SK-N-SH (cell line): Measurements from ENCODE around the gene MYO1B. TPM values are rescaled to one million over a fixed set of nuclear protein-coding genes. Genes with fewer than 3 reads are reported as not detected.

Experiments used
- CTCF ChIA-PET: fragments of 300-600, 350-600 bp; formaldehyde crosslinking; extraction: SDS; loops from one replicate; lab custom pipeline; 2021; lab: Yijun Ruan, JAX
- POLR2A ChIA-PET: fragments of 350-600 bp; sonication (Branson Sonifier 250); formaldehyde crosslinking; extraction: SDS; loops from one replicate; lab custom pipeline; 2020; ENCODE audit warnings: antibody characterized with exemption, inconsistent platforms; lab: Yijun Ruan, JAX
- DNase-seq: peaks from one replicate; pipeline ENCODE4 v3.0.0; 2012
- H2AFZ ChIP-seq: fragments of 200-600 bp; sonication (generic); 2 replicates; pipeline ENCODE4 v1.8.1; 2016; ENCODE audit warnings: antibody characterized with exemption, mild to moderate bottlenecking, low read depth
- H3F3A ChIP-seq: fragments of 200-600 bp; sonication (generic); replicated peaks from 2 replicates; pipeline ENCODE3; 2016; ENCODE audit warnings: antibody characterized with exemption, mild to moderate bottlenecking; ENCODE audit not compliant: insufficient read depth
- H3K27ac ChIP-seq, 2 experiments: fragments of 200-500 bp in 1 of 2; fragments of 200-600 bp in 1 of 2; sonication (Bioruptor generic) in 1 of 2; sonication (generic), shearing (Covaris generic) in 1 of 2; 2 replicates each; pipeline versions ENCODE4 v1.5.1 to v1.6.1; 2014 to 2016; ENCODE audit warnings: low read depth in 2 of 2, inconsistent platforms in 1 of 2, low read length in 1 of 2, mild to moderate bottlenecking in 1 of 2, mixed read lengths in 1 of 2
- H3K27me3 ChIP-seq: fragments of 200-600 bp; sonication (generic), shearing (Covaris generic); 2 replicates; pipeline ENCODE4 v1.6.1; 2016; ENCODE audit warnings: mixed run types; ENCODE audit not compliant: insufficient read depth
- H3K36me3 ChIP-seq, 2 experiments: fragments of 200-500 bp in 1 of 2; fragments of 200-600 bp in 1 of 2; sonication (Bioruptor generic) in 1 of 2; sonication (generic) in 1 of 2; replicated peaks in 1 of 2; 2 replicates each; pipeline versions ENCODE3 to v1.5.1; 2014 to 2016; ENCODE audit warnings: low read length in 1 of 2, mild to moderate bottlenecking in 1 of 2; ENCODE audit not compliant: insufficient read depth in 2 of 2, control insufficient read depth in 1 of 2
- H3K4me1 ChIP-seq, 2 experiments: fragments of 200-500 bp in 1 of 2; fragments of 200-600 bp in 1 of 2; sonication (Bioruptor generic) in 1 of 2; sonication (generic), shearing (Covaris generic) in 1 of 2; 2 replicates each; pipeline versions ENCODE4 v1.5.1 to v1.6.1; 2014 to 2016; ENCODE audit warnings: low read depth in 1 of 2, low read length in 1 of 2, mixed run types in 1 of 2; ENCODE audit not compliant: insufficient read depth in 2 of 2, control insufficient read depth in 1 of 2
- H3K4me2 ChIP-seq: fragments of 200-600 bp; sonication (generic), shearing (Covaris generic); 2 replicates; pipeline ENCODE4 v1.6.1; 2017; ENCODE audit warnings: mixed run types
- H3K4me3 ChIP-seq, 2 experiments: fragments of 200-500 bp in 1 of 2; fragments of 200-600 bp in 1 of 2; sonication (Bioruptor generic) in 1 of 2; sonication (generic), shearing (Covaris generic) in 1 of 2; 2 replicates each; pipeline versions ENCODE4 v1.5.1 to v1.8.1; 2014 to 2016; ENCODE audit warnings: low read depth in 2 of 2, inconsistent platforms in 1 of 2, low read length in 1 of 2, mild to moderate bottlenecking in 1 of 2, mixed read lengths in 1 of 2, moderate library complexity in 1 of 2
- H3K79me2 ChIP-seq: fragments of 200-600 bp; sonication (generic); 2 replicates; pipeline ENCODE4 v1.8.1; 2017; ENCODE audit warnings: mild to moderate bottlenecking; ENCODE audit not compliant: insufficient read depth
- H3K9ac ChIP-seq: fragments of 200-600 bp; sonication (generic); 2 replicates; pipeline ENCODE4 v1.6.1; 2017; ENCODE audit warnings: mixed run types
- H3K9me2 ChIP-seq: fragments of 200-600 bp; sonication (generic); 2 replicates; pipeline ENCODE4 v1.6.1; 2017; ENCODE audit warnings: mixed run types
- H3K9me3 ChIP-seq: fragments of 200-600 bp; sonication (generic); 2 replicates; pipeline ENCODE4 v1.6.1; 2017; ENCODE audit warnings: mixed run types, mild to moderate bottlenecking, moderate library complexity
- H4K20me1 ChIP-seq: fragments of 200-600 bp; sonication (generic); 2 replicates; pipeline ENCODE4 v1.6.1; 2017; ENCODE audit warnings: mild to moderate bottlenecking, mixed run types; ENCODE audit not compliant: insufficient read depth
- EP300 ChIP-seq, 2 experiments: IDR thresholded peaks; 2 replicates each; pipeline versions ENCODE4 v1.4.0 to v1.6.1; 2012; ENCODE audit warnings: borderline replicate concordance in 1 of 2, low read depth in 1 of 2, low read length in 1 of 2
- FOSL2 ChIP-seq: IDR thresholded peaks from 2 replicates; pipeline ENCODE4 v1.4.0; 2012; ENCODE audit warnings: low read depth, mild to moderate bottlenecking, moderate library complexity, borderline replicate concordance
- FOXJ3 ChIP-seq: sonication (generic); formaldehyde crosslinking; IDR thresholded peaks from 2 replicates; pipeline ENCODE4 v1.5.1; 2020; ENCODE audit warnings: mild to moderate bottlenecking, missing genetic modification reagents
- JUND ChIP-seq: IDR thresholded peaks from 2 replicates; pipeline ENCODE4 v1.4.0; 2012
- REST ChIP-seq: IDR thresholded peaks from 2 replicates; pipeline ENCODE4 v1.6.1; 2012; ENCODE audit warnings: mild to moderate bottlenecking, low read depth, low read length, moderate library complexity
- RXRA ChIP-seq: IDR thresholded peaks from 2 replicates; pipeline ENCODE4 v1.4.0; 2012; ENCODE audit warnings: low read depth, mild to moderate bottlenecking, borderline replicate concordance
- SIN3A ChIP-seq: IDR thresholded peaks from 2 replicates; pipeline ENCODE4 v1.6.1; 2012; ENCODE audit warnings: low read depth, mild to moderate bottlenecking, low read length, moderate library complexity, borderline replicate concordance
- SMC3 ChIP-seq: IDR thresholded peaks from 2 replicates; pipeline ENCODE4 v1.6.1; 2012; ENCODE audit warnings: low read depth, low read length, improper control_type of control experiment
- TAF1 ChIP-seq: IDR thresholded peaks from 2 replicates; pipeline ENCODE4 v1.6.1; 2012; ENCODE audit warnings: low read depth, mild to moderate bottlenecking, low read length, moderate library complexity, borderline replicate concordance
- TEAD4 ChIP-seq: IDR thresholded peaks from 2 replicates; pipeline ENCODE4 v1.4.0; 2012; ENCODE audit warnings: mild to moderate bottlenecking, borderline replicate concordance; ENCODE audit not compliant: insufficient read depth
- USF2 ChIP-seq: fragments of 150-350 bp; IDR thresholded peaks from 2 replicates; pipeline ENCODE4 v1.6.1; 2017; ENCODE audit warnings: antibody characterized with exemption, low read length, low read depth, borderline replicate concordance
- WGBS: methylation state at CpG from one replicate; pipeline ENCODE4 v1.1.6; 2017; ENCODE audit warnings: low lambda C conversion rate; 5-methylcytosine and 5-hydroxymethylcytosine counted together
- polyA plus RNA-seq, 3 experiments: library from polyadenylated mRNA; depleted of rRNA; stranded (reverse); fragments of >200 nt; gene quantifications; 2 replicates each; pipeline ENCODE4 v1.2.3, GENCODE V29; 2012
- TF ChIP-seq, protein P1 (sequence below): IDR thresholded peaks from 2 replicates; pipeline ENCODE4 v1.4.0; 2012; ENCODE audit warnings: low read depth

Gene MYO1B
- polyA plus RNA-seq, 1 of the 3 experiments (the other 2 are of a cell fraction): 20.2 TPM

- no peak for TF ChIP-seq RXRA
These were observed 112.5 kb downstream of the MYO1B start (continued) for GRCh38 chr2:191357678-191358077.

DNA sequence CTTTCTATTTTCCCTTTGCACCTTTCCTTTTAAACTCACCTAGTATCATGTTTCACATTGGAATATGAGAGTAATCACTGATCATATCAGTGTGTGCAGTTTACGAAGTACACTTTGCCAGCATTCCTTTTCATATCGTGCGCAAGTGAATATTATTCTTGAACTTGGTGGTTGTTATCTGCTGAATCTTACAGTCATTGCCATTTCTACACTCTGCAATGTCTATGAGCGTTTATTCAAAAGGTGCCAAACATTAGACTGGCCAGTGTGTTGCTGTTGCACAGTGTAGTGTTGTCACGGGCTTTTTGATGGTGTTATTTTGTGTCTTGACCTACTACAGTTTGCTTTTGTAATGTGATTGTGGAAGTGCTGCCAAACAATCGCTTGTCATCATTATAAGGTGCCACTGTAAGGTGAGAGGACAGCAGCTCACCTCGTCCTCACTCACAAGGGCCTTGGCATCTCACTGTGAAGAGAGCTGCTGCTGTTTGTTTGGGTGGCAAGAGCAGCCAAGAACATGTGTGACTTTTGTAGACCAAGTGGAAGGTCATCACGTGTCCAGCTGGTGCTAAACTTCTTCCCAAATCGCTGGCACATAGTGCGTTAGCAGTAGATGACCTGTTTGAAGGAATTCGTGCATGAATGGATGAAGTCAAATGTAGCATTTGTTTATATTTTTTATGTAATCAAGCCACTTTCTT, 113.3 kb downstream of the MYO1B start:
- 82% methylated on average over 9 of the region's 11 CpGs for WGBS
- Histone ChIP-seq H3K4me2 (no peak overlapping the region), H3K79me2 (peaks cover 9% of the 10 kb centered on the region), H3K27ac (no peak overlapping the region; a peak in 1 of 4 replicates), H2AFZ (no peak overlapping the region), H3K27me3 (no peaks in the 10 kb centered on the region), H4K20me1 (no peaks in the 10 kb centered on the region), H3K9me2 (no peaks in the 10 kb centered on the region), H3K4me3 (no peak overlapping the region), H3K9me3 (no peaks in the 10 kb centered on the region), H3K36me3 (peaks cover 7 to 26% of the 10 kb centered on the region in 2 experiments), H3K9ac (no peak overlapping the region), H3F3A (no peaks in the 10 kb centered on the region), H3K4me1 (peaks cover 0 to 4% of the 10 kb centered on the region in 2 experiments; a peak in 2 of 4 replicates)
- ChIA-PET POLR2A (no interaction called here), CTCF (interaction anchor here (0.7 to 1.5 kb wide), 4 partner anchors 11 to 140 kb away, joined by 3 to 5 read pairs (median 4); no protein-coding TSS in a partner anchor)
- TF ChIP-seq REST (no peak), TEAD4 (no peak), JUND (no peak), EP300 (IDR thresholded peaks at IDR 0.05; ENCODE audit: borderline replicate concordance in 1 of 2, low read depth in 1 of 2, low read length in 1 of 2) (no peak), TAF1 (no peak), SIN3A (no peak), FOSL2 (no peak), SMC3 (no peak), FOXJ3 (CRISPR knock-in tag) (no peak), USF2 (no peak)
- TF ChIP-seq, protein P1, sequence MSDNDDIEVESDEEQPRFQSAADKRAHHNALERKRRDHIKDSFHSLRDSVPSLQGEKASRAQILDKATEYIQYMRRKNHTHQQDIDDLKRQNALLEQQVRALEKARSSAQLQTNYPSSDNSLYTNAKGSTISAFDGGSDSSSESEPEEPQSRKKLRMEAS: no peak
- no peak for DNase-seq
